Activated B cell treated with CpG ODN at 0.5 μM for 24 hours (primary cell): ENCODE data around the gene HSP90AB1. TPM values are rescaled to one million over a fixed set of nuclear protein-coding genes. Genes with fewer than 3 reads are reported as not detected.

Experiments used
- ATAC-seq: fragments of 200-7000 bp; cut with Tn5 transposase; one replicate; pipeline ENCODE4 v1.10.0; 2021; ENCODE audit warnings: low read depth, mild to moderate bottlenecking, moderate library complexity
- CTCF ChIA-PET: fragments of 350-600 bp; sonication (Branson Sonifier 250); formaldehyde crosslinking; loops from one replicate; lab custom pipeline; 2021; ENCODE audit warnings: antibody characterized with exemption; lab: Charles Lee
- POLR2A ChIA-PET: fragments of 350-600 bp; sonication (Branson Sonifier 250); formaldehyde crosslinking; loops from one replicate; lab custom pipeline; 2021; ENCODE audit warnings: antibody characterized with exemption; lab: Charles Lee
- DNase-seq: peaks from one replicate; pipeline ENCODE4 v3.0.0; 2022
- H3K27ac Mint-ChIP-seq: one replicate; pipeline ENCODE4 v1.8.0; 2020; ENCODE audit warnings: mixed read lengths
- H3K27me3 Mint-ChIP-seq: one replicate; pipeline ENCODE4 v1.8.0; 2021; ENCODE audit warnings: mixed read lengths
- H3K36me3 Mint-ChIP-seq: one replicate; pipeline ENCODE4 v1.8.0; 2021; ENCODE audit warnings: low read depth, mixed read lengths
- H3K4me1 Mint-ChIP-seq: one replicate; pipeline ENCODE4 v1.8.0; 2021; ENCODE audit warnings: mixed read lengths
- H3K4me3 Mint-ChIP-seq: one replicate; pipeline ENCODE4 v1.8.0; 2020; ENCODE audit warnings: mild to moderate bottlenecking, mixed read lengths
- H3K9me3 Mint-ChIP-seq: one replicate; pipeline ENCODE4 v1.8.0; 2020; ENCODE audit warnings: mixed read lengths
- CTCF ChIP-seq: fragments of 200-600 bp; IDR thresholded peaks from one replicate; pipeline ENCODE4 v1.8.0; 2022; ENCODE audit warnings: antibody characterized with exemption, mild to moderate bottlenecking
- intact Hi-C: fragments of 100-400 bp; cut with micrococcal nuclease; formaldehyde crosslinking; loops from one replicate; pipeline ENCODE4 v1.15.1; 2024
- total RNA-seq: library from RNA; stranded (reverse); gene quantifications from 2 replicates; pipeline ENCODE4 v1.2.3, GENCODE V29; 2022

HSP90AB1 gene
- total RNA-seq, 1 donor from 2014 or later: 1,222 TPM

GRCh38 chr6:44243345-44243744, 3.6 kb upstream of the HSP90AB1 start:
- Mint-ChIP-seq H3K27ac (no peak overlapping the region), H3K9me3 (no peaks in the 10 kb centered on the region), H3K27me3 (no peaks in the 10 kb centered on the region), H3K36me3 (peaks cover 17% of the 10 kb centered on the region), H3K4me1 (peaks cover 26% of the 10 kb centered on the region), H3K4me3 (no peak overlapping the region)
- DNase-seq: no peak
- ATAC-seq: no peak
- intact Hi-C loops: loop anchor here (10.0 kb wide), 1 partner anchor 469 kb away; the partner anchor contains the start of gene VEGFA
- POLR2A ChIA-PET: interaction anchor here (9.4 kb wide), 1 partner anchor 17 kb away, joined by 549 read pairs; the partner anchor contains the start of genes NFKBIE and SLC35B2
- no peak for TF ChIP-seq CTCF
- CTCF ChIA-PET: no interaction called here

- TF ChIP-seq CTCF: no peak
- peak overlapping the region; percentile 99 for H3K27ac Mint-ChIP-seq
- ATAC-seq: no peak
- no peaks in the 10 kb centered on the region for H3K27me3 Mint-ChIP-seq
- DNase-seq: no peak
- CTCF ChIA-PET: interaction anchor here (0.9 to 4.7 kb wide), 7 partner anchors 9 to 72 kb away, joined by 3 to 31 read pairs (median 3); partner anchors contain the start of gene AARS2
- peaks cover 44% of the 10 kb centered on the region for H3K4me1 Mint-ChIP-seq
- H3K9me3 Mint-ChIP-seq: no peaks in the 10 kb centered on the region
- H3K36me3 Mint-ChIP-seq: peaks cover 38% of the 10 kb centered on the region
- intact Hi-C loops: loop anchor here (10.0 kb wide), 1 partner anchor 471 kb away; the partner anchor contains the start of gene VEGFA
- H3K4me3 Mint-ChIP-seq: peak overlapping the region; percentile 99
- POLR2A ChIA-PET: interaction anchor here (0.8 to 9.4 kb wide), 13 partner anchors 8 to 670 kb away, joined by 3 to 549 read pairs (median 6); partner anchors contain the start of genes AARS2, GTPBP2, NFKBIE and SLC29A1
Observed at GRCh38 chr6:44245391-44245911, 1.4 kb upstream of the HSP90AB1 start.

- H3K9me3 Mint-ChIP-seq: no peaks in the 10 kb centered on the region
- H3K27me3 Mint-ChIP-seq: no peaks in the 10 kb centered on the region
- CTCF ChIA-PET: interaction anchor here (0.9 to 4.7 kb wide), 10 partner anchors 10 to 73 kb away, joined by 3 to 31 read pairs (median 4); partner anchors contain the start of genes AARS2 and SLC35B2
- DNase-seq (peak; percentile 95), ATAC-seq (peak; percentile 49)
- peak overlapping the region; percentile 99 for H3K4me3 Mint-ChIP-seq
- H3K36me3 Mint-ChIP-seq: peaks cover 45% of the 10 kb centered on the region
- intact Hi-C loops: loop anchor here (1.0 to 10.0 kb wide), 7 partner anchors 9 to 617 kb away; partner anchors contain the start of genes AARS2, GTPBP2, MRPL14 and SLC29A1
- H3K27ac Mint-ChIP-seq: peak overlapping the region; percentile 99
- TF ChIP-seq CTCF: no peak
- POLR2A ChIA-PET: interaction anchor here (0.5 to 9.4 kb wide), 33 partner anchors 9 to 1586 kb away, joined by 3 to 549 read pairs (median 5); partner anchors contain the start of genes AARS2, CDC5L, GTPBP2 and MAD2L1BP
- peaks cover 50% of the 10 kb centered on the region for H3K4me1 Mint-ChIP-seq
Observed at GRCh38 chr6:44245912-44246662, 814 bp upstream of the HSP90AB1 start.

DNA sequence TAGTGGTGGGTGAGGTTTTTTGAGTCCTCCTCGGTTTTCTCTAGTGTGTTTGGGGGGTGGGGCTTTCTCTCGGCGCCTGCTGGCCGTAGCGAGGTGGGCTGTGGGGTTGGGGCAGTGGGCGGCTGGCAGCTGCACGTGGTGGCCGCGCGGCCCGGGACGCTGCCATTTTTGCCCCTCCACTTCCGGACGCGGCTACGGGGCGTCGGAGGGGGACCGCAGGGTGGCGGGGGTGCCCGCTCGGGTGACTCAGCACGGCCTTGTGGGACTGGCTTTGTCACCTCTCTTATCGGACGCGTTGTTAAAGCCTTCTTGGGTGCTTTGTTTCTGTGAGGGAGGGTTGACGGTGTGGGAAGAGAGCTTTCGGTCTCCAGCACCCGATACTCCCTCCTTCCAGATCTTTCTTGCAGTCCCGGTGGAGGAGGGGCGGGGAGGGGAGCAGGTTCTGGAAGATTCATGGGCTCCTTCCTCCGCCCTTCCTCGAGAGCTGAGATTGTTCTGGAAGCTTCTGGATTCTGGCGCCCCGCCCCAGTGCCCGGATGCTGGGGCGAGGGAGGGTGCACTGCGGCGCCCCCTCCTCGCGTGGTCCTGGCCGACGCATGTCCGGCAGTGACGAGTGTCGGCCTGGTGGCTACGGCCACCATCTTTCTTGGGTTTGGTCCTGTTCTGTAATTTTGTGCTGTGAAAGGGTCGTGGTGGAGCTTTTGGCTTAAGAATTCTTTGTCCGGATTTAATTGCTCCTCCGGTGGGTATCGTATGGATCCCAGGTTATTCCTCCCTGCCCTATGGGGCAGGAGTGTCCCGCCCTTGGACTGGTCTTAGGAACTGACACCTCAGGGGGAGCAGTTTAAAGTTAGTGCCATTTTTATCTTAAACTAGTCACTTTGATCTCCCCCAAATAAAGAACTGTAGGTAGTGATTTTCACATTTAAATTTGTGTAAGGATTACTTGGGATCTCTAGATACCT, 719 bp downstream of the HSP90AB1 start:
- H3K36me3 Mint-ChIP-seq: peaks cover 60% of the 10 kb centered on the region
- H3K27me3 Mint-ChIP-seq: no peaks in the 10 kb centered on the region
- no peak for TF ChIP-seq CTCF
- ChIA-PET CTCF (interaction anchor here (1.0 to 4.7 kb wide), 6 partner anchors 9 to 21 kb away, joined by 3 to 31 read pairs (median 8); partner anchors contain the start of gene SLC35B2), POLR2A (interaction anchor here (0.6 to 9.4 kb wide), 27 partner anchors 10 to 1882 kb away, joined by 3 to 549 read pairs (median 8); partner anchors contain the start of genes AARS2, CDC5L, GTPBP2 and MAD2L1BP)
- intact Hi-C loops: loop anchor here (1.0 to 10.0 kb wide), 5 partner anchors 10 to 619 kb away; partner anchors contain the start of genes AARS2, GTPBP2, MRPL14 and SLC35B2
- peak; percentile 38 for ATAC-seq
- H3K9me3 Mint-ChIP-seq: no peaks in the 10 kb centered on the region
- H3K27ac Mint-ChIP-seq: peak overlapping the region; percentile 99
- H3K4me1 Mint-ChIP-seq: peaks cover 61% of the 10 kb centered on the region
- DNase-seq: peak; percentile 75
- H3K4me3 Mint-ChIP-seq: peak overlapping the region; percentile 99
